ENCODE results near the gene TET3. TPM values are rescaled to one million over a fixed set of nuclear protein-coding genes. Genes with fewer than 3 reads are reported as not detected.

The TET3 gene
- total and polyA plus RNA-seq, 2 of the 8 experiments (the other 6 are each of a cell fraction or from before 2014, with no cell fraction given) = 4.5 to 21.1 TPM

GRCh38 chr2:73970141-73970803 is 14.4 kb upstream of the TET3 start (continued):
- TF ChIP-seq CTCF (IDR thresholded peaks at IDR 0.05; ENCODE audit: control extremely low read depth in 1 of 3, insufficient read depth in 1 of 3, low read depth in 1 of 3, low read length in 3 of 3) = no peak
- no peak for TF ChIP-seq TBP (IDR thresholded peaks at IDR 0.05; ENCODE audit: low read depth, low read length)
- no peak for TF ChIP-seq E2F6 (IDR thresholded peaks at IDR 0.05)
- no peak for TF ChIP-seq RNF2 (IDR thresholded peaks at IDR 0.05; ENCODE audit: borderline replicate concordance, low read depth, low read length, missing control alignments, poor library complexity, severe bottlenecking)

Measured in H1 (cell line).